Embryonic facial prominence (tissue), 1 donor: Measurements from ENCODE around the gene ATF3.

ENCODE experiments used
- DNase-seq: peaks from one replicate; pipeline ENCODE4 v3.0.0-alpha.2; 2016; ENCODE audit errors: extremely low spot score

The ATF3 gene

GRCh38 chr1:212608959-212609700 lies 569 bp downstream of the ATF3 start:
- no peak for DNase-seq

DNA sequence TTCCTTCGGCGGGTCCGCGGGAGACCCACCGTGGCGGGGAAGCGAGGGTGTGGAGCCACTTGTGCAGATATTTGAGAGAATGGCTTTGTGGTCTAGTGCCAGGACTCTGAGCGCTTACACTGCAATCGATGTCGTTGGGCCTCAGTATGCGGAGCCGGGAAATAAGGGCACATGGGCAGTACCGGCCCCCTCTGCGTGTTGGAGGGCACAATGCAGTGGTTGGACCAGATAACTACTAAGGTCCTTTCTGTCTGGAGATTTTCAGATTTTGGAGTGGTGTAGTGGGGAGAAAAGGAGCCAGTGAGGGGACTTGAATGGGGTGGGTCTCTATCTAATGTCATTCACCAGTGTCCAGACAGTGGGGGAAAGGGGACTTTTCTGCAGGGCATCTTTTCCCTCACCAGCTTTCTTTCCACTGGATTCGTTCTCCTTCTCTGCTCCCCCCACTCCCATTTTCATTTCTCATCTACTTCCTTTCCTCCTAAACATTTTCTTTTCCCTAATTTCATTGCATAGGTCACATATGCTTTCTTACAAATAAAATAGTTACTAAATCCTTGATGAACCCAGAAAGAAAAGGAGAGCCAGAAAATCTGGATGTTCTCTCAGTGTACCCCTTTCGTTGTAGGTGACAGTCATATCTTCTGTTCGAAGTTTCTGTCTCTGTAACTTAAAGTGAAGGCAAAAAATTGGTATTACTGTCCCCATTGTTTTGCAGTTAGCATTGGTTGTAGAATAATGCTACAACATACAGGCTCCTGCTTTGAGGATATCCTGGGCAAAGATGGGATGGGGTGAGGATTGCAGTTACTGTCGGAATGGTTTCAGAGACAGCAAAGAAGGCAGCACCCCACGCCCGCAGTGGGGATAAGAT lies 1.4 kb downstream of the ATF3 start:
- no peak for DNase-seq

DNA sequence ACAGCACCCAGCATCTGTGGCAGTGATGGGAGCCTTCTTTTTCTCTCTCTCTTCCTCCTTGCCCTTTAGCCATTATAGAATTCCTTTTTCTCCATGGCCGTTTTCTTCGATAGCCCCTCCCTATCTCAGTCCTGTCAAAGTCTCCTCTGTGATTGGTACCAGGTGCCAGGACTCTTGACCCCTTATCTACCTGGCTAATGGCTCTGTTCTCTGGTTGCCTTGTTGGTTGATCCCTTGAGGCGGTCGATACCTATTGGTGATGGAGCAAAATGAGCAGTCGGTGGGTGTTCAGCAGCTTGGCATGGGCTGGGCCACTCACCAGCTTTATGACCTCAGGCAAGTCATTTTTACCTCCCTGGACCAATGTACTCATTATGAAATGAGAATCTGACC lies 2.0 kb downstream of the ATF3 start:
- DNase-seq, result no peak

DNA sequence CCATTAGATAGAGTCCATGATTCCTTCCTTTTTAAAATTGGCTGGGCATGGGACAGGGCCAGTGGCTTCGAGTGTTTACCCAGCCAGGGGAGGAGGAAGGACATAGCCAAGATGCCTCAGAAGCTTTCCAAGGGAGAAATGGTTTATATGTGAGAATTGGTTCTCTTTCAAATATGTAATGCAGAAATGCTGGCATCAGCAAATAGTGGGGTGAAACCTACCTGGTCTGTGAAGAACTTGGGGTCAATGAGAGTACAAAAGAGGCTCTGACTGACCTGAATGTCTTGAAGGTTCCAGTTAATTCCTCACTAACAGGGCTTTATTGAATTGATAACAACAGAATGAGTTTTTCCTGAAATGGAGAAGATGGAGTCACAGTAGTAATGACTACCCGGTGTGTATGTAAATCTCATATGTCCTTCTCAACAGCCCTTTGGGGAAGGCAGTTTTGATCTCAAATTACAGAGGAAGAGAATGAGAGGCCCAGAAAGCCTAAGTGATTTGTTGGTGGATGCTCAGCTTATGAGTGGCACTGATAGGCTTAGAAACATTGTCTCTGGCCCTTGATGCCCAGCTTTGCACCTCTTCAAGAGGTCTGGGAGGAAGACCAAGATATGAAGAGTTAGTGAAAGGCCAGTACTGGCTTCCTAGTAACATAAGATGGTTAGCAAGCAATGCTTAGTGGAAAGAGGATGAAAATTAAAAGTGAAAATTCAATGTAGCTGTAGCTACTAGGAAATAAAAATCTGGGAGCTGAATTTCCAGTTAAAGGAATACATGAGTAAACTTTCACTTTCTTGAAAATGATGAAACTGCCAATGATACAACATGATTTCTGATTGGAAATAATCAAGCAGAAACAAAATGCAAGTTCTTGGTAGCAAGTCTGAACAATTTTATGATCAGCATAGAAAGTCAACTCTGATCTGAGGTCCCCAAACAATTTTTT lies 2.7 kb downstream of the ATF3 start:
- DNase-seq, result no peak

DNA sequence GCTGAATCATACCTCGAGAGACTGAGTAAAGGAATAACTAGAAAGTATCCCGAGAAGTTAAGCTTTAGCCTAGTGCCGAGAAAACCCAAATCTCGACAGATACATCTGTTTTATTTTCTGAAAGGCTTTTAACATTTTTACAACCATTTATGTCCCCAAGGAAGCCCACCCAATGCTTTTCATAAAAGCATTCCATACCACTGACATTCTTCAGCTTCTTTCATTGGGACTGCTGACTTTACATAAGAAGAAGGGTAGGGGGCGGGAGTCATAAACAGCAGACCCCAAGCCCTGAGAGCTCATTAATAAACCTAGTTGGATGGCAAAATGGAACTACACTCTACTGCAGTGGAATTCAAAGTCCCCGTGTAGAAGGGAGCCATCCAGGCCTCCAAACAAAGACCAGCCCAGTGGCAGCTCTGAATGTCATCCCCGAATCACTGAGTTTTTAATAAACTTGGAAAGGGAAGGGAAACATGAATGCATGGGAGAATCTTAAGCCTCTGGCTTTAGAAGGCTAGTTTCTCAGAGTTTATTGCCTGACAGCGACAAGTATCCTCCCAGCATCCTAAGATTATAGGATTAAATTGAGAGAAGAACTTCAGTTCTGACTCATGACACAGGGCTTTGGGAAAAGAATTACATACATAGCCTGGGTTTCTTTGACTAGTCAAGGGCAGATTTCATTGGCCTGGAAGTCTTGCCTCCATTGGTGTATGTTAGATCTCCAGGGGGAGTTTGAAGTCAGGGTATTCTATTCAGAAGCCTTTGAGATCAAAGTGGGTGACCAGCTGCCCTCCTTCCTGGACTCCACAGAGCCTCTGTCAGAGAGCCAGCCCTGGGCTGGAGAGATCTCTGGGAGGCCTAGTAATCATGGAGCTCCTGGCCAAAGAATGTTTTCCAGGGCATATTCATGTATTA lies 3.7 kb downstream of the ATF3 start:
- DNase-seq, result no peak

GRCh38 chr1:212613440-212614335 lies 5.1 kb downstream of the ATF3 start:
- DNase-seq, result no peak

GRCh38 chr1:212614453-212615200 lies 6.1 kb downstream of the ATF3 start:
- no peak for DNase-seq

DNA sequence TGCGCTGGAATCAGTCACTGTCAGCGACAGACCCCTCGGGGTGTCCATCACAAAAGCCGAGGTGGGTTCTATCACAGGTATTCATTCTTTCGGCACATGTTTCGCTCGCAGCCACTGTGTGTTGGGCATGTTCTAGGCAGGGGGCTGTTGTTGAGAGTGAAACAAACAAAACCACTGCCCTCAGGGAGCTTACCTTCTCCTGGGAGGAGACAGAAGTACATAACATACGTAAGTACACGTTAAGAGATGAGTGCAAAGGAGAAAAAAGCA lies 6.6 kb downstream of the ATF3 start:
- DNase-seq, result no peak

GRCh38 chr1:212618466-212619210 lies 10.1 kb downstream of the ATF3 start:
- DNase-seq, result no peak

DNA sequence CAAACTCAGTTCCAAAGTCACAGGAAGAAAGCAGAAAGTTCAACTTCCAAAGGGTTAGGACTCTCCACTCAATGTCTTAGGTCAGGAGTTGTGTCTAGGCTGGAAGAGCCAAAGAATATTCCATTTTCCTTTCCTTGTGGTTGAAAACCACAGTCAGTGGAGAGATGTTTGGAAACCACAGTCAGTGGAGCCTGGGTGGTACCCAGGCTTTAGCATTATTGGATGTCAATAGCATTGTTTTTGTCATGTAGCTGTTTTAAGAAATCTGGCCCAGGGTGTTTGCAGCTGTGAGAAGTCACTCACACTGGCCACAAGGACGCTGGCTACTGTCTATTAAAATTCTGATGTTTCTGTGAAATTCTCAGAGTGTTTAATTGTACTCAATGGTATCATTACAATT lies 11.7 kb downstream of the ATF3 start:
- DNase-seq, result no peak

DNA sequence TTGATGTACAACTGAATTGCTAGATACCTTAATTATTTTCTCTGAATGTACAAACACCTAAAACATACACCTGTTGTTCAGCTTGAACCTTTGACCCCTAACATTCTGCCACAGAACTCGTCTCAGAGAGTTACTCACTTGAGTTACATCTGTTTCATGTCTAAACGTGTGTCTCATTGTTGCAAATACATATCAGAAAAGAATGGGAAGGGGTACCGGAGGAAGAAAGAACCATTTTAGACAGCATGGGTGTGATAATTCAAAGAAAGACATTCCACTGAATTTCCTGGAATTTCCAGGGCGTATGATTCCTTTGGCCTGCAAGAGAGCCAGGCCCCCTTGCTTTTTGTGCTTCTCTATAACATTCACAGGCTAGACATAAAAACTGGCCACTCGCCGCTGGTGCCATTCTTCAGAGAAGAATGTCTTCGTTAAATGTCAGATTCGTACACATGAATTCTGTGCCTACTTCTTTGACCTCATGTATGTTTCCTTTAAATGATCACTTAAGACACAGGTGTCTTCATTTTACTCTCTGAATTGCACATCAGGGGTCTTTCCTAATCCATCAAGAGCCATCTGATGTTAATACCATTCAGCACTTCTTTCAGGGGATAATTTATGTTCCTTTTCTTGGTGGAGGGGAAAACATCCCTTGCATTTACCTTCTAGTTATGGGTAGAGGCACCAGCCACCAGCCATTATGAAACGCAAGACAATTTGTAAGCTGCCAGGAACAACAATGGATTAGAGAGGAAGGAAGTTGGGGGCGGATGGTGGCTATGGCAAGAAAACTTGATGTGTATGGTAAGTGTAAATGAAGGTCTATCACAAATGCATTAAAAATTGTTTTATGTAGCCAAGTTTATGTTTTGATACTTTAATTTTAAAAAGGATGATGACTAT lies 12.7 kb downstream of the ATF3 start:
- no peak for DNase-seq

GRCh38 chr1:212621949-212622305 lies 13.4 kb downstream of the ATF3 start:
- DNase-seq, result no peak

DNA sequence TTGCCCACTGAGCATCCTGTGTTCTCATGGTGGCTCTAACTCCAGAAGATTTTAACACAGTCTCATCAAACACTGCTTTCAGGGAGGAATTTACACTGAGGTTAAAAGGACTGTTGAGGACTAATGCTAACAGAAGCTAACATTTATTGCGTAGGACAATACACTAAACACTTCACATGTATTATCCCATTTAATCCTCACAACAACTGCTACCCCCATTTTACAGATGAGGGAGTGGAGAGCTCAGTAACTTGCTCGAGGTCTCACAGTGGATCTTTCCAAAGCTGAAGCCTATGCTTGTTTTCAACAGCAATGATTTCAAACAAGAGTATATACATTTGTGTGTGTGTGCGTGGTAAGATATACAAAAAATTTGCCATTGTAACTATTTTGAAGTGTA lies 13.9 kb downstream of the ATF3 start:
- DNase-seq, result no peak

DNA sequence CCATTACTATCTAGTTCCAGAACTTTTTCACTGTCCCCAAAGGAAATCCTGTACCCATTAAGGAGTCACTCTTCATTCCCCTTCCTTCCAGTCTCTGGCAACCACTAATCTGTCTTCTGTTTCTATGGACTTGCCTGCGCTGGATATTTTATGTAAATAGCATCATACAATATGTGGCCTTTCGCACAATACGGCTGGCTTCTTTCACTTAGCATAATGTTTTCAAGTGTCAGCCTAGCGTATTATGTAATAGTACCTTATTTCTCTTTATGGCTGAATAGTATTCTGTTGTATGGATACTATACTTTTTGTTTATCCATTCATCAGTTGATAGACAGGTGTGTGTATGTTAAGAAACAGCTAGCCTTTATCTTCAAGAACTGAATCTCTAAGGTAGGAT lies 14.3 kb downstream of the ATF3 start:
- DNase-seq, result no peak

- DNase-seq, result no peak
Measured at GRCh38 chr1:212623603-212624002, 15.0 kb downstream of the ATF3 start.

DNA sequence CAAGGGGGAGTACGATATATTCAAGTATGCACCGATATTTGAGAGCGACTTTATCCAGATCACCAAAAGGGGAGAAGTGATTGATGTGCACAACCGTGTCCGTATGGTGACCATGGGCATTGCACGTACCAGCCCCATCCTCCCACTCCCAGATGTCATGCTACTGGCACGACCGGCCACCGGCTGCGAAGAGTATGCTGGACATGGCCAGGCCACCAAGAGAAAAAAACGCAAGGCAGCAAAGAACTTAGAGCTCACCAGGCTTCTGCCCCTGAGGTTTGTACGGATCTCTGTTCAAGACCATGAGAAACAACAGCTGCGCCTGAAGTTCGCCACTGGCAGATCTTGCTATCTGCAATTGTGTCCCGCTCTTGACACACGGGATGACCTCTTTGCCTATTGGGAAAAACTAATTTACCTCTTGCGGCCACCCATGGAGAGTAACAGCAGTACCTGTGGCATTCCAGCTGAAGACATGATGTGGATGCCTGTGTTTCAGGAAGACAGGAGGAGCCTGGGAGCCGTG lies 16.5 kb downstream of the ATF3 start:
- no peak for DNase-seq

DNA sequence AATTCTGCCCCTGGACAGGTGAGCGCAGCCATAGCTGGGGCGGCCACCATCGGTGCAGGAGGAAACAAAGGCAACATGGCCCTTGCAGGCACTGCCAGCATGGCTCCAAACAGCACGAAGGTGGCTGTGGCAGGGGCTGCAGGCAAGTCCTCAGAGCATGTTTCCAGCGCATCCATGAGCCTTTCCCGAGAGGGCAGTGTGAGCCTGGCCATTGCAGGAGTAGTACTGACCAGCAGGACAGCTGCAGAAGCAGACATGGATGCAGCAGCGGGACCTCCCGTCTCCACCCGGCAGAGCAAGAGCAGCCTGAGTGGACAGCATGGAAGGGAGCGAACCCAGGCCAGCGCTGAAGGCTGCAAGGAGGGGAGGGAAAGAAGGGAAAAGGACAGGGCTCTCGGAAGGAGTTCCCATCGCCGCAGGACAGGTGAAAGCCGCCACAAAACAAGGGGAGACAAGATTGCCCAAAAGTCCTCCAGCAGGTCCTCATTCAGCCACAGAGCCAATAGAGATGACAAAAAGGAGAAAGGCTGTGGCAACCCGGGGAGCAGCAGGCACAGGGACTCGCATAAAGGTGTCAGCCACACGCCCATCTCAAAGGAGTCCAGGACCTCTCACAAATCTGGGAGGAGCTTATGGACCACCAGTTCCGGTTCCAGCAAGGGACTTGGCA lies 17.4 kb downstream of the ATF3 start:
- DNase-seq, result no peak
